H1 (cell line): ENCODE measurements around the gene TRAP1. TPM values are rescaled to one million over a fixed set of nuclear protein-coding genes. Genes with fewer than 3 reads are reported as not detected.

ENCODE experiments used
- polyA plus RNA-seq, 7 experiments: library from polyadenylated mRNA; depleted of rRNA in 3 of 7; stranded (reverse) in 5 of 7; unstranded in 2 of 7; fragments of >200 nt in 5 of 7; fragments of 200-250 nt in 2 of 7; gene quantifications; 1 replicate in 5 of 7; 2 replicates in 1 of 7; 4 replicates in 1 of 7; pipeline versions ENCODE4 v1.2.1 to v1.2.3, GENCODE V29; 2011 to 2013; ENCODE audit warnings: missing spikeins in 2 of 7, mixed read lengths in 2 of 7
- total RNA-seq: library from RNA; stranded (reverse); fragmentation: NEBNext Ultra II Directional; extraction: Animal tissue kit (Norgen Biotek cat#: 25700); gene quantifications from 2 replicates; pipeline ENCODE4 v1.2.1, GENCODE V29; 2021
- TF ChIP-seq, protein P1 (sequence below): fragments of 300-600 bp; sonication (generic); IDR thresholded peaks from 2 replicates; pipeline ENCODE4 v1.7.1; 2012; ENCODE audit warnings: low read length, moderate library complexity, mild to moderate bottlenecking, inconsistent platforms; ENCODE audit not compliant: insufficient replicate concordance

The TRAP1 gene
- total and polyA plus RNA-seq, 2 of the 8 experiments (the other 6 are each of a cell fraction or from before 2014, with no cell fraction given): 215 to 283 TPM

DNA sequence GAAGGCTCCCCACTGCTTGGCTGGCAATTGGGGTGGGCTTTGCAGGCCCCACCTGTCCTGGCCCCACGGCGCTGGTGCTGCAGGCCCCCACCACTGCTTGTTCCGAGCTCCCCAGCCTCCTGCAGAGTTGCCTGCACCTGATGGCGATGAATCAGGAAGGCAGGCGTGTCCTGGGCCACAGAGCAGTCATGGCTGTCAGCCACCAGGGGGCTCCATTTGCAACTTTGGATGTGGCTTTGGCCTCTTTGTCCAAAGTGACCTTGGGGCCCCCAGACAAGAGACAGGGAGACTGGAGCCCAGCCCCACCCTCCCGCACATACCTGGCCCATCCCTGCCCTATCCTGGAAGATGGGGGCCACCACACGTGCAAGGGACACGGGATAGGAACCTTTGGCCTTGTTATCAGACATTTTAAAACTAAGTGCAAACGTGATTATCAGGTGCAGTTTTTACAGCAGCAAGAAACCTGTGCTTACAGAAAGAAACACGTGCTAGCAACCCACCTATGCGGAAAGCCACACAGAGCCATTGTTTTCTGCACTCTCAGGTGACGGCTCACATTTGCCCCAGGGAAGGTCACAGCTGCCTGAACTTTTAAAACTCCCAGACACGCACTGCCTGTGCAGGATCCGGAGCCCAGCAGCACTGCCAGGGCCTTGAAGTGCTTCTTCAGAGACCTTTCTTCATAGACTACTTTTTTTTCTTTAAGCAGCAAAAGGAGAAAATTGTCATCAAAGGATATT lies 62.9 kb downstream of the TRAP1 start, which contains the start of gene DNASE1 (continued):
- TF ChIP-seq, protein P1, sequence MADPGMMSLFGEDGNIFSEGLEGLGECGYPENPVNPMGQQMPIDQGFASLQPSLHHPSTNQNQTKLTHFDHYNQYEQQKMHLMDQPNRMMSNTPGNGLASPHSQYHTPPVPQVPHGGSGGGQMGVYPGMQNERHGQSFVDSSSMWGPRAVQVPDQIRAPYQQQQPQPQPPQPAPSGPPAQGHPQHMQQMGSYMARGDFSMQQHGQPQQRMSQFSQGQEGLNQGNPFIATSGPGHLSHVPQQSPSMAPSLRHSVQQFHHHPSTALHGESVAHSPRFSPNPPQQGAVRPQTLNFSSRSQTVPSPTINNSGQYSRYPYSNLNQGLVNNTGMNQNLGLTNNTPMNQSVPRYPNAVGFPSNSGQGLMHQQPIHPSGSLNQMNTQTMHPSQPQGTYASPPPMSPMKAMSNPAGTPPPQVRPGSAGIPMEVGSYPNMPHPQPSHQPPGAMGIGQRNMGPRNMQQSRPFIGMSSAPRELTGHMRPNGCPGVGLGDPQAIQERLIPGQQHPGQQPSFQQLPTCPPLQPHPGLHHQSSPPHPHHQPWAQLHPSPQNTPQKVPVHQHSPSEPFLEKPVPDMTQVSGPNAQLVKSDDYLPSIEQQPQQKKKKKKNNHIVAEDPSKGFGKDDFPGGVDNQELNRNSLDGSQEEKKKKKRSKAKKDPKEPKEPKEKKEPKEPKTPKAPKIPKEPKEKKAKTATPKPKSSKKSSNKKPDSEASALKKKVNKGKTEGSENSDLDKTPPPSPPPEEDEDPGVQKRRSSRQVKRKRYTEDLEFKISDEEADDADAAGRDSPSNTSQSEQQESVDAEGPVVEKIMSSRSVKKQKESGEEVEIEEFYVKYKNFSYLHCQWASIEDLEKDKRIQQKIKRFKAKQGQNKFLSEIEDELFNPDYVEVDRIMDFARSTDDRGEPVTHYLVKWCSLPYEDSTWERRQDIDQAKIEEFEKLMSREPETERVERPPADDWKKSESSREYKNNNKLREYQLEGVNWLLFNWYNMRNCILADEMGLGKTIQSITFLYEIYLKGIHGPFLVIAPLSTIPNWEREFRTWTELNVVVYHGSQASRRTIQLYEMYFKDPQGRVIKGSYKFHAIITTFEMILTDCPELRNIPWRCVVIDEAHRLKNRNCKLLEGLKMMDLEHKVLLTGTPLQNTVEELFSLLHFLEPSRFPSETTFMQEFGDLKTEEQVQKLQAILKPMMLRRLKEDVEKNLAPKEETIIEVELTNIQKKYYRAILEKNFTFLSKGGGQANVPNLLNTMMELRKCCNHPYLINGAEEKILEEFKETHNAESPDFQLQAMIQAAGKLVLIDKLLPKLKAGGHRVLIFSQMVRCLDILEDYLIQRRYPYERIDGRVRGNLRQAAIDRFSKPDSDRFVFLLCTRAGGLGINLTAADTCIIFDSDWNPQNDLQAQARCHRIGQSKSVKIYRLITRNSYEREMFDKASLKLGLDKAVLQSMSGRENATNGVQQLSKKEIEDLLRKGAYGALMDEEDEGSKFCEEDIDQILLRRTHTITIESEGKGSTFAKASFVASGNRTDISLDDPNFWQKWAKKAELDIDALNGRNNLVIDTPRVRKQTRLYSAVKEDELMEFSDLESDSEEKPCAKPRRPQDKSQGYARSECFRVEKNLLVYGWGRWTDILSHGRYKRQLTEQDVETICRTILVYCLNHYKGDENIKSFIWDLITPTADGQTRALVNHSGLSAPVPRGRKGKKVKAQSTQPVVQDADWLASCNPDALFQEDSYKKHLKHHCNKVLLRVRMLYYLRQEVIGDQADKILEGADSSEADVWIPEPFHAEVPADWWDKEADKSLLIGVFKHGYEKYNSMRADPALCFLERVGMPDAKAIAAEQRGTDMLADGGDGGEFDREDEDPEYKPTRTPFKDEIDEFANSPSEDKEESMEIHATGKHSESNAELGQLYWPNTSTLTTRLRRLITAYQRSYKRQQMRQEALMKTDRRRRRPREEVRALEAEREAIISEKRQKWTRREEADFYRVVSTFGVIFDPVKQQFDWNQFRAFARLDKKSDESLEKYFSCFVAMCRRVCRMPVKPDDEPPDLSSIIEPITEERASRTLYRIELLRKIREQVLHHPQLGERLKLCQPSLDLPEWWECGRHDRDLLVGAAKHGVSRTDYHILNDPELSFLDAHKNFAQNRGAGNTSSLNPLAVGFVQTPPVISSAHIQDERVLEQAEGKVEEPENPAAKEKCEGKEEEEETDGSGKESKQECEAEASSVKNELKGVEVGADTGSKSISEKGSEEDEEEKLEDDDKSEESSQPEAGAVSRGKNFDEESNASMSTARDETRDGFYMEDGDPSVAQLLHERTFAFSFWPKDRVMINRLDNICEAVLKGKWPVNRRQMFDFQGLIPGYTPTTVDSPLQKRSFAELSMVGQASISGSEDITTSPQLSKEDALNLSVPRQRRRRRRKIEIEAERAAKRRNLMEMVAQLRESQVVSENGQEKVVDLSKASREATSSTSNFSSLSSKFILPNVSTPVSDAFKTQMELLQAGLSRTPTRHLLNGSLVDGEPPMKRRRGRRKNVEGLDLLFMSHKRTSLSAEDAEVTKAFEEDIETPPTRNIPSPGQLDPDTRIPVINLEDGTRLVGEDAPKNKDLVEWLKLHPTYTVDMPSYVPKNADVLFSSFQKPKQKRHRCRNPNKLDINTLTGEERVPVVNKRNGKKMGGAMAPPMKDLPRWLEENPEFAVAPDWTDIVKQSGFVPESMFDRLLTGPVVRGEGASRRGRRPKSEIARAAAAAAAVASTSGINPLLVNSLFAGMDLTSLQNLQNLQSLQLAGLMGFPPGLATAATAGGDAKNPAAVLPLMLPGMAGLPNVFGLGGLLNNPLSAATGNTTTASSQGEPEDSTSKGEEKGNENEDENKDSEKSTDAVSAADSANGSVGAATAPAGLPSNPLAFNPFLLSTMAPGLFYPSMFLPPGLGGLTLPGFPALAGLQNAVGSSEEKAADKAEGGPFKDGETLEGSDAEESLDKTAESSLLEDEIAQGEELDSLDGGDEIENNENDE: no peak
